Large intestine (tissue), 3 donors: ENCODE data around the gene LARP6. TPM values are rescaled to one million over a fixed set of nuclear protein-coding genes. Genes with fewer than 3 reads are reported as not detected.
"Not testable (repeated sequence)": the region's sequence is repeated elsewhere in the genome, so short reads cannot be mapped to it uniquely, and the experiment has no call there.

Source experiments
- DNase-seq, 2 donors: peaks; one replicate each; pipeline versions ENCODE4 v3.0.0 to v3.0.0-alpha.2; 2013
- H3K27ac ChIP-seq: one replicate; pipeline ENCODE4 v1.5.1; 2013; ENCODE audit warnings: low read length
- H3K27me3 ChIP-seq: 2 replicates; pipeline ENCODE4 v1.6.1; 2013; ENCODE audit warnings: low read length; ENCODE audit not compliant: control insufficient read depth, insufficient read depth
- H3K36me3 ChIP-seq: 2 replicates; pipeline ENCODE4 v1.6.1; 2013; ENCODE audit warnings: low read length; ENCODE audit not compliant: control insufficient read depth, insufficient read depth
- H3K4me1 ChIP-seq: one replicate; pipeline ENCODE4 v1.6.1; 2013; ENCODE audit warnings: low read length; ENCODE audit not compliant: control insufficient read depth, insufficient read depth
- H3K4me3 ChIP-seq: one replicate; pipeline ENCODE4 v1.5.1; 2013; ENCODE audit warnings: low read length
- H3K9me3 ChIP-seq: one replicate; pipeline ENCODE4 v1.6.1; 2013; ENCODE audit warnings: mild to moderate bottlenecking, low read depth, low read length, moderate library complexity; ENCODE audit not compliant: control insufficient read depth
- WGBS: methylation state at CpG from one replicate; pipeline ENCODE4 v1.1.5; 2013; ENCODE audit warnings: low lambda C conversion rate; ENCODE audit not compliant: insufficient coverage; 5-methylcytosine and 5-hydroxymethylcytosine counted together
- polyA plus RNA-seq: library from polyadenylated mRNA; unstranded; fragments of 120-200 nt; gene quantifications from one replicate; pipeline ENCODE4 v1.2.1, GENCODE V29; 2013

LARP6 gene
- polyA plus RNA-seq, 1 donor, result 6.2 TPM

- peaks cover 6% of the 10 kb centered on the region for H3K36me3 ChIP-seq
- no peaks in the 10 kb centered on the region for H3K9me3 ChIP-seq
- H3K27me3 ChIP-seq, result no peaks in the 10 kb centered on the region
- H3K4me3 ChIP-seq, result no peak overlapping the region
- H3K27ac ChIP-seq, result no peak overlapping the region
- no peak for DNase-seq
- WGBS, result no CpG with 5 or more reads among the region's 2 CpGs
- H3K4me1 ChIP-seq, result no peaks in the 10 kb centered on the region
These were observed 23.3 kb downstream of the LARP6 start for GRCh38 chr15:70830615-70831014.

GRCh38 chr15:70829371-70830166 lies 24.4 kb downstream of the LARP6 start:
- H3K27me3 ChIP-seq, result no peaks in the 10 kb centered on the region
- no peaks in the 10 kb centered on the region for H3K4me1 ChIP-seq
- peaks cover 6% of the 10 kb centered on the region for H3K36me3 ChIP-seq
- 100% methylated on average over 1 of the region's 9 CpGs for WGBS
- no peak overlapping the region for H3K4me3 ChIP-seq
- DNase-seq, result no peak
- no peaks in the 10 kb centered on the region for H3K9me3 ChIP-seq
- no peak overlapping the region for H3K27ac ChIP-seq

- 100% methylated on average over 2 of the region's 6 CpGs for WGBS
- no peak for DNase-seq
- no peaks in the 10 kb centered on the region for H3K4me1 ChIP-seq
These were observed 26.2 kb downstream of the LARP6 start for GRCh38 chr15:70827721-70828120.

GRCh38 chr15:70826634-70827033 lies 27.3 kb downstream of the LARP6 start:
- 80% methylated on average over 1 of the region's 3 CpGs for WGBS
- H3K9me3 ChIP-seq, result no peaks in the 10 kb centered on the region

More at GRCh38 chr15:70827721-70828120, 26.2 kb downstream of the LARP6 start:
- H3K27me3 ChIP-seq, result no peaks in the 10 kb centered on the region
- H3K9me3 ChIP-seq, result no peaks in the 10 kb centered on the region
- H3K27ac ChIP-seq, result no peak overlapping the region
- H3K36me3 ChIP-seq, result peaks cover 6% of the 10 kb centered on the region
- no peak overlapping the region for H3K4me3 ChIP-seq

GRCh38 chr15:70825841-70826240 lies 28.1 kb downstream of the LARP6 start:
- H3K36me3 ChIP-seq, result no peaks in the 10 kb centered on the region
- no peak for DNase-seq
- WGBS, result no CpG with 5 or more reads among the region's 8 CpGs
- H3K9me3 ChIP-seq, result no peaks in the 10 kb centered on the region
- no peak overlapping the region for H3K27ac ChIP-seq
- H3K4me3 ChIP-seq, result no peak overlapping the region
- no peaks in the 10 kb centered on the region for H3K4me1 ChIP-seq
- no peaks in the 10 kb centered on the region for H3K27me3 ChIP-seq

More at GRCh38 chr15:70826634-70827033, 27.3 kb downstream of the LARP6 start:
- H3K4me3 ChIP-seq, result no peak overlapping the region
- H3K27ac ChIP-seq, result no peak overlapping the region
- peaks cover 2% of the 10 kb centered on the region for H3K36me3 ChIP-seq
- H3K4me1 ChIP-seq, result no peaks in the 10 kb centered on the region
- no peaks in the 10 kb centered on the region for H3K27me3 ChIP-seq
- no peak for DNase-seq

- Histone ChIP-seq H3K27me3 (no peaks in the 10 kb centered on the region), H3K36me3 (no peaks in the 10 kb centered on the region), H3K9me3 (no peaks in the 10 kb centered on the region), H3K27ac (no peak overlapping the region), H3K4me1 (no peaks in the 10 kb centered on the region), H3K4me3 (no peak overlapping the region)
- WGBS, result 10% methylated on average over 2 of the region's 5 CpGs
- no peak for DNase-seq
These were observed 30.8 kb downstream of the LARP6 start for GRCh38 chr15:70823196-70823595.

- no peak for DNase-seq
- H3K9me3 ChIP-seq, result no peaks in the 10 kb centered on the region
These were observed 33.7 kb downstream of the LARP6 start for GRCh38 chr15:70820214-70820613.

GRCh38 chr15:70818580-70818979 lies 35.4 kb downstream of the LARP6 start:
- H3K9me3 ChIP-seq, result no peaks in the 10 kb centered on the region
- H3K36me3 ChIP-seq, result no peaks in the 10 kb centered on the region
- no CpG with 5 or more reads among the region's 2 CpGs for WGBS
- no peaks in the 10 kb centered on the region for H3K4me1 ChIP-seq
- DNase-seq, result no peak
- no peak overlapping the region for H3K27ac ChIP-seq
- H3K27me3 ChIP-seq, result no peaks in the 10 kb centered on the region
- no peak overlapping the region for H3K4me3 ChIP-seq

More at GRCh38 chr15:70820214-70820613, 33.7 kb downstream of the LARP6 start:
- no peaks in the 10 kb centered on the region for H3K36me3 ChIP-seq
- H3K4me3 ChIP-seq, result no peak overlapping the region
- H3K27ac ChIP-seq, result no peak overlapping the region
- H3K4me1 ChIP-seq, result no peaks in the 10 kb centered on the region
- no peaks in the 10 kb centered on the region for H3K27me3 ChIP-seq

GRCh38 chr15:70817266-70817665 lies 36.7 kb downstream of the LARP6 start:
- no peak for DNase-seq
- no peaks in the 10 kb centered on the region for H3K9me3 ChIP-seq
- H3K36me3 ChIP-seq, result no peaks in the 10 kb centered on the region
- no peak overlapping the region for H3K4me3 ChIP-seq
- no peak overlapping the region for H3K27ac ChIP-seq
- no peaks in the 10 kb centered on the region for H3K27me3 ChIP-seq
- no peaks in the 10 kb centered on the region for H3K4me1 ChIP-seq

- 83% methylated on average over 3 of the region's 5 CpGs for WGBS
- no peaks in the 10 kb centered on the region for H3K4me1 ChIP-seq
- no peak for DNase-seq
- no peak overlapping the region for H3K27ac ChIP-seq
- H3K27me3 ChIP-seq, result peaks cover 6% of the 10 kb centered on the region
- no peaks in the 10 kb centered on the region for H3K9me3 ChIP-seq
- no peak overlapping the region for H3K4me3 ChIP-seq
- H3K36me3 ChIP-seq, result no peaks in the 10 kb centered on the region
These were observed 38.4 kb downstream of the LARP6 start for GRCh38 chr15:70815604-70816003.

- H3K9me3 ChIP-seq, H3K27ac ChIP-seq, H3K4me1 ChIP-seq, H3K36me3 ChIP-seq, H3K4me3 ChIP-seq, DNase-seq, H3K27me3 ChIP-seq: not testable (repeated sequence)
- 40% methylated on average over 1 of the region's 4 CpGs for WGBS
These were observed 38.9 kb downstream of the LARP6 start for GRCh38 chr15:70815011-70815410.
